Nephron progenitor cell (in vitro differentiated cells): ENCODE results near the gene PKP2.

Experiments used
- DNase-seq: peaks from one replicate; pipeline ENCODE4 v3.0.0; 2021
- H3K27ac Mint-ChIP-seq: 2 replicates; pipeline ENCODE4 v1.8.0; 2021; ENCODE audit warnings: mild to moderate bottlenecking, moderate library complexity, mixed read lengths
- H3K27me3 Mint-ChIP-seq: 2 replicates; pipeline ENCODE4 v1.8.0; 2021; ENCODE audit warnings: mild to moderate bottlenecking, low read depth, mixed read lengths; ENCODE audit not compliant: poor library complexity
- H3K36me3 Mint-ChIP-seq: 2 replicates; pipeline ENCODE4 v1.8.0; 2021; ENCODE audit warnings: low read depth, mixed read lengths
- H3K4me1 Mint-ChIP-seq: 2 replicates; pipeline ENCODE4 v1.8.0; 2021; ENCODE audit warnings: mixed read lengths
- H3K4me3 Mint-ChIP-seq: 2 replicates; pipeline ENCODE4 v1.8.0; 2021; ENCODE audit warnings: mild to moderate bottlenecking, moderate library complexity, mixed read lengths
- H3K9me3 Mint-ChIP-seq: 2 replicates; pipeline ENCODE4 v1.8.0; 2021; ENCODE audit warnings: mild to moderate bottlenecking, moderate library complexity, mixed read lengths
- TF ChIP-seq, protein P1 (sequence below): fragments of 200-600 bp; sonication (generic); IDR thresholded peaks from 2 replicates; pipeline ENCODE4 v1.5.0; 2021; ENCODE audit warnings: antibody characterized with exemption

PKP2 gene

DNA sequence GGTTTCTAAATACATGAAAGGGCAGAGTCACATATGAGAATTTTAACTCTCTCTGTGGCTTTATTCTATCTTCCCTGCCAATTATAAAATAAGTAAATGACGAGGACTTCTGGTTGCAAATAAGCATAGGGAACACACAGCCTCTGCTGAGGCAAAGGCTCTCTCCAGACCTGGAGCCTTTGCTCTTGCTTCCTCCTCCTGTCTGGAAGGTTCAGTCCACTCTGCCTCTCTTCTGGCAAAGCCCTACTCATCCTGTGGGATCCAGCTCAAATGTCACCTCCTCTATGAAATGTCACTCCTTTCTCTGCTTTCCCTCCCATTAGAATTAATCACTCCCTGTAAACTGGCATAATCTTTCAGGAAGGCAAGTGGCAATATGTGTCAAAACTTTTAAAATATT is 41.9 kb downstream of the PKP2 start:
- no peak for DNase-seq
- Mint-ChIP-seq H3K4me3 (no peak overlapping the region), H3K36me3 (no peaks in the 10 kb centered on the region), H3K27ac (no peak overlapping the region), H3K27me3 (no peaks in the 10 kb centered on the region), H3K4me1 (no peaks in the 10 kb centered on the region), H3K9me3 (no peaks in the 10 kb centered on the region)
- TF ChIP-seq, protein P1, sequence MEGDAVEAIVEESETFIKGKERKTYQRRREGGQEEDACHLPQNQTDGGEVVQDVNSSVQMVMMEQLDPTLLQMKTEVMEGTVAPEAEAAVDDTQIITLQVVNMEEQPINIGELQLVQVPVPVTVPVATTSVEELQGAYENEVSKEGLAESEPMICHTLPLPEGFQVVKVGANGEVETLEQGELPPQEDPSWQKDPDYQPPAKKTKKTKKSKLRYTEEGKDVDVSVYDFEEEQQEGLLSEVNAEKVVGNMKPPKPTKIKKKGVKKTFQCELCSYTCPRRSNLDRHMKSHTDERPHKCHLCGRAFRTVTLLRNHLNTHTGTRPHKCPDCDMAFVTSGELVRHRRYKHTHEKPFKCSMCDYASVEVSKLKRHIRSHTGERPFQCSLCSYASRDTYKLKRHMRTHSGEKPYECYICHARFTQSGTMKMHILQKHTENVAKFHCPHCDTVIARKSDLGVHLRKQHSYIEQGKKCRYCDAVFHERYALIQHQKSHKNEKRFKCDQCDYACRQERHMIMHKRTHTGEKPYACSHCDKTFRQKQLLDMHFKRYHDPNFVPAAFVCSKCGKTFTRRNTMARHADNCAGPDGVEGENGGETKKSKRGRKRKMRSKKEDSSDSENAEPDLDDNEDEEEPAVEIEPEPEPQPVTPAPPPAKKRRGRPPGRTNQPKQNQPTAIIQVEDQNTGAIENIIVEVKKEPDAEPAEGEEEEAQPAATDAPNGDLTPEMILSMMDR, result no peak

DNA sequence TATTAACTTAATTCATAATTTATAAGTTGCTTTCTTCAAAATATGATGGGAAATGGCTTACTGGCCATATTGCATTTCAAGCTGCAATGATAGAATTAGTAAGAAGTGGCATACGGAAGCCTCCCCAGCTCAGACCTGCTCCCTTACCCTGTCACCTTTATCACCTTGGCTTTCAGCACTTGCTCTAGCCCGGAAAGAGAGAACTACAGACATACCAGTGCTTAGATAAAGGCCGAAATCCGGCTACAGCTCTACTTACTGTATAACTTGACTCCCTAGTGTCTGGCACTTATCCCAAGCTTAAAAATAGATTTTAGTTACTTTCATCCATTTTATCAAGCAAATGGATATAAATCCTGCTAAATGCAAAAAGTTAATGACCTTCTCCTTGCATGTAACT is 42.5 kb downstream of the PKP2 start:
- no peak for DNase-seq
- TF ChIP-seq, protein P1, result no peak
- Mint-ChIP-seq H3K4me3 (no peak overlapping the region), H3K4me1 (no peaks in the 10 kb centered on the region), H3K27me3 (no peaks in the 10 kb centered on the region), H3K36me3 (no peaks in the 10 kb centered on the region), H3K9me3 (no peaks in the 10 kb centered on the region), H3K27ac (no peak overlapping the region)

DNA sequence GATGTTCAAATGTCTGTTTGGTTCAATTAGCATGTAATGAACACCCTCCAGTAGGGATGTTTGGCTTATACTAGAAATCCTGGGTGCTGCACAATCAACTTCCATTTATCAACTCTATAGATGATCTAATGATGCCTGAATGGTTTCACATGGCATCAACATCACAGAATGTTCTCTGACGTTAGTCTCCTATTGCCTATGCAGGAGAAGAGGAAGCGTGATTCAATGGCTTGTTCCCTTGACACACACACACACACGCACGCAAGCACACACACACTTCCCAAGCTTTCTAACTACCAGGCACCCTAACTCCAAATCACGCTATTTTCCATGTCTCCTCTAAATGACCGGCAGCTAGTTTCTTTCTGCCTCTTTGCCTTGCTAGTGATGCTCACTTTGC is 49.3 kb downstream of the PKP2 start:
- DNase-seq, result no peak
- Mint-ChIP-seq H3K9me3 (no peaks in the 10 kb centered on the region), H3K4me1 (peaks cover 6% of the 10 kb centered on the region), H3K27me3 (no peaks in the 10 kb centered on the region), H3K36me3 (no peaks in the 10 kb centered on the region), H3K4me3 (no peak overlapping the region), H3K27ac (peak overlapping the region; percentile 1)
- TF ChIP-seq, protein P1, result no peak

DNA sequence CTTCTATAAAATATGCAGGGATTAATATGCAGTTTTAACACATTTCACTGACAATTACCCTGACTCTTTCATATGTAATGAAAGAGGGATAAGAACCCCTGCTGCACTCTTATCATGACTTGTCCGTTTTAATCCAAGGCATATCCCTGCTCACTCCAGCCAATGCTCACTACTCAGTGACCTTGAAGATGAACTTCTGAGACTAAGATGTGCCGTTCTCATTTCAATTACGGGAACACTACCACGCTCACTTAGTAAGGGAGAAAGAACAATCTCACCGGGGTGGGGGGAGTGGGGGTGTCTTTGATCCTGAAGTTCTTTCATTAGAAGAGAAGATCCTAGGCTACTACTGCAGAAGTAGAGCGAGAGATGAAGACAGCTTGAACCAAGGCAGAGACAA is 50.5 kb downstream of the PKP2 start:
- Mint-ChIP-seq H3K9me3 (no peaks in the 10 kb centered on the region), H3K4me3 (no peak overlapping the region), H3K27ac (no peak overlapping the region), H3K27me3 (no peaks in the 10 kb centered on the region), H3K36me3 (no peaks in the 10 kb centered on the region), H3K4me1 (peaks cover 6% of the 10 kb centered on the region)
- DNase-seq, result no peak
- TF ChIP-seq, protein P1, result no peak

DNA sequence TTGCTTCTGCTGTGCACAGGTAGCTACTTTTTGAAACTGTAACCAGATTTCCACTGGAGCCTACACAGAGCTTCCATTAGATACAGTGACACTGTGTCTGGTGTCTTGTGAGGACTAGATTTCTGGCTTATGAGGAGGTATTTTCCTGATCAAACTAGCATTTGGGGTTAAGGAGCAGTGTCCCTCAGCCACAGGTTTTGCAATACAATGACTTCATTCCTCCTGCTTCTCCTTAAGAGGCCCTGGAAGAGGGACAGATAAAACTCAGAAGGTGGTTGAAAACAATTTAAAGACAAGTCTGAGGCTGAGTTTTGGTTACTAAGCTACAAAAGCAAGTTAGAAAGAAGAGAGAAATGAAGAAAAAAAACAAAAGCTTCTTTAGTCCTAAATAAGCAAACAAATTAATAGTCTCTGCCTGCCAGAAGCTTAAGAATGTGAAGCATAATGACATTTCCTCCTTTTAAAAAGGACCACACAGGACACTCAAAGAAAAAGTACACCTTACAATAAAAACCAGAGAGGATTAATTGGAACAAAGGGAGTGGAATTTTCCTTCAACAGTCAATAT is 53.0 kb downstream of the PKP2 start:
- Mint-ChIP-seq H3K27ac (peak overlapping the region; percentile 33), H3K4me1 (peaks cover 6% of the 10 kb centered on the region), H3K27me3 (no peaks in the 10 kb centered on the region), H3K36me3 (no peaks in the 10 kb centered on the region), H3K4me3 (no peak overlapping the region), H3K9me3 (no peaks in the 10 kb centered on the region)
- no peak for DNase-seq
- TF ChIP-seq, protein P1, result no peak

DNA sequence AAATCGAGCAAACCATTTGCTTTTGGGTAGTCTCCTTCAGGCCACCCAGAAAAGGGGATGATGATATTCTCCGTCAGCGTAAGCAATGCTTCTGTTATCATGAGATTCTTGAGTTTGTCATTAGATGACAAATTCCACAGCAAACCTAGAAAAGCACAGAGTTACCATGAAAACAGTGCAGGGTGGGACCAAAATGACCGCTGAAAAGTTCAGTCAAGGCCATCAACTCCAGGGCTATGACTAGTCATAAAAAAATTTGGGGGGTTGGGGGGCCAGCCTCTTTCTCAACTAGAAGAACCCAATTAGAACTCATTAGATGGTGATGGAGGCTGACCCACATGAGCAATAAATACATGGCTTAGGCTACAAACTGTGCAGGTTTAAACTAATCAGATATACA is 55.5 kb downstream of the PKP2 start:
- no peaks in the 10 kb centered on the region for H3K36me3 Mint-ChIP-seq

More for the DNA sequence above, 55.5 kb downstream of the PKP2 start:
- H3K4me1 Mint-ChIP-seq, result peaks cover 6% of the 10 kb centered on the region
- H3K27ac Mint-ChIP-seq, result no peak overlapping the region
- no peak for DNase-seq
- TF ChIP-seq, protein P1, result no peak
- no peak overlapping the region for H3K4me3 Mint-ChIP-seq
- no peaks in the 10 kb centered on the region for H3K27me3 Mint-ChIP-seq
- no peaks in the 10 kb centered on the region for H3K9me3 Mint-ChIP-seq
